Measurements from ENCODE around the gene CTPS2. TPM values are rescaled to one million over a fixed set of nuclear protein-coding genes. Genes with fewer than 3 reads are reported as not detected.
A peak's percentile ranks its signal among the peaks of the same experiment; 100 is the strongest.
"Not testable (repeated sequence)": the region's sequence is repeated elsewhere in the genome, so short reads cannot be mapped to it uniquely, and the experiment has no call there.

Gene CTPS2, protein sequence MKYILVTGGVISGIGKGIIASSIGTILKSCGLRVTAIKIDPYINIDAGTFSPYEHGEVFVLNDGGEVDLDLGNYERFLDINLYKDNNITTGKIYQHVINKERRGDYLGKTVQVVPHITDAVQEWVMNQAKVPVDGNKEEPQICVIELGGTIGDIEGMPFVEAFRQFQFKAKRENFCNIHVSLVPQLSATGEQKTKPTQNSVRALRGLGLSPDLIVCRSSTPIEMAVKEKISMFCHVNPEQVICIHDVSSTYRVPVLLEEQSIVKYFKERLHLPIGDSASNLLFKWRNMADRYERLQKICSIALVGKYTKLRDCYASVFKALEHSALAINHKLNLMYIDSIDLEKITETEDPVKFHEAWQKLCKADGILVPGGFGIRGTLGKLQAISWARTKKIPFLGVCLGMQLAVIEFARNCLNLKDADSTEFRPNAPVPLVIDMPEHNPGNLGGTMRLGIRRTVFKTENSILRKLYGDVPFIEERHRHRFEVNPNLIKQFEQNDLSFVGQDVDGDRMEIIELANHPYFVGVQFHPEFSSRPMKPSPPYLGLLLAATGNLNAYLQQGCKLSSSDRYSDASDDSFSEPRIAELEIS
- 24.5 TPM for total RNA-seq

DNA sequence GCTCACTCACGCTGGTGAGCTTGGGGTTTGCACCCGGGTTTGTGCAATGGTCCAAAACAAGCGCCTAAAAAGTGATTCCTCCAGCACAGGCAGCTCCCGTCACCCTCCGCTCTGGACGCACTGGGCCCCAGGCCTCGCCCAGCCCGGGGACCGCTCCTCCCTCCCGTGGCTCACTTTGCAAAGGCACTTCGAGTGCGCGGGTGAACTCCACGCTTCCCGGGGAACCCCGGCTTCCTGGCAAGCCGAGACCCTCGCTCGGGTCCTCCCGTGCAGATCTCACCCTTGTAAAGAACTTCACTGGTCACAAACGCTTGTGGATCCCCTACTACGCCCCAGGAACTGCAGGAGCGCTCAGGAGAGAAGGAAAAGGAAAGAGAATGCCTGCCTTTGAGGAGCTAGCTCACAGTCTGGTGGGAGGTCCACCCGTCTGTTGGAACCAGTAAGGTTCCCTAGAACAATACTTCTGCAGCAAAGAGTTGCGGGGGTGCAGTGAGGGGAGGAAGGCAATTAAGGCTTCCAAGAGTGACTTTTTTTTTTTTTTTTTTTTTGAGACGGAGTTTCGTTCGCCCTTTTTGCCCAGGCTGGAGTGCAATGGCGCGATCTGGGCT is at the start of gene CTPS2:
TSS of gene CTPS2 (minus strand) at position 122 of the 608 bp plus-strand sequence. CDS start 9,767 bp downstream, outside the sequence.
- peaks cover 0 to 4% (median 3%) of the 10 kb centered on the region in 3 donors for H3K4me1 ChIP-seq (ENCODE audit: control insufficient read depth in 3 of 3, insufficient read depth in 3 of 3, low read length in 3 of 3)
- peak within 1 kb of the TSS; percentile 79 to 85 (median 81) for H3K4me3 ChIP-seq (ENCODE audit: low read length in 3 of 3)
- H3K27ac ChIP-seq (ENCODE audit: low read depth, low read length), result peak within 1 kb of the TSS; percentile 51
- no peaks in the 10 kb centered on the region for H3K9me3 ChIP-seq (ENCODE audit: control insufficient read depth in 3 of 3, low read length in 3 of 3)
- peaks cover 0 to 13% (median 0%) of the 10 kb centered on the region in 3 donors for H3K27me3 ChIP-seq (ENCODE audit: control insufficient read depth in 3 of 3, insufficient read depth in 3 of 3, low read length in 3 of 3)
- no peaks in the 10 kb centered on the region for H3K36me3 ChIP-seq (ENCODE audit: control insufficient read depth in 3 of 3, insufficient read depth in 3 of 3, low read length in 3 of 3)
- peak within 1 kb of the TSS; percentile 80 to 86 (median 85) for H3K9ac ChIP-seq (ENCODE audit: low read depth in 1 of 3, low read length in 3 of 3)

DNA sequence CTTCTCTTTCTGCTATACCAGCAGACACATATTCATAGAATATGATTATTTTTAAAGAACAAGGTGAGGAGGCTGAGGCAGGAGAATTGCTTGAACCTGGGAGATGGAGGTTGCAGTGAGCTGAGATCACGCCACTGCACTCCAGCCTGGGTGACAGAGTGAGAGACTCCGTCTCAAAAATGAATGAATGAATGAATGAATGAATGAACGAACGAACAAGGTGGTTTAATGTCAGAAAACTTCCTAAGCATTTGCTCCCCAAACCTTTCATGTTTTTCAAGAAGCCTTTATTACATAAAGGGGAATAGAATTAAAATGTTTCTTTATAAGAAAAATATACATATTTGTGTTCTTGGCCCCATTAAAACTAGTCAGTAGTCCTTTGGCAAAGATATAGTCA is 49.0 kb upstream of the CTPS2 start:
- peaks cover 3 to 16% (median 4%) of the 10 kb centered on the region in 3 donors for H3K36me3 ChIP-seq (ENCODE audit: control insufficient read depth in 3 of 3, insufficient read depth in 3 of 3, low read length in 3 of 3)
- not testable (repeated sequence) for H3K9me3 ChIP-seq (ENCODE audit: control insufficient read depth in 3 of 3, low read length in 3 of 3); H3K27ac ChIP-seq (ENCODE audit: low read depth, low read length); H3K4me3 ChIP-seq (ENCODE audit: low read length in 3 of 3); H3K9ac ChIP-seq (ENCODE audit: low read depth in 1 of 3, low read length in 3 of 3); H3K4me1 ChIP-seq (ENCODE audit: control insufficient read depth in 3 of 3, insufficient read depth in 3 of 3, low read length in 3 of 3); H3K27me3 ChIP-seq (ENCODE audit: control insufficient read depth in 3 of 3, insufficient read depth in 3 of 3, low read length in 3 of 3)

DNA sequence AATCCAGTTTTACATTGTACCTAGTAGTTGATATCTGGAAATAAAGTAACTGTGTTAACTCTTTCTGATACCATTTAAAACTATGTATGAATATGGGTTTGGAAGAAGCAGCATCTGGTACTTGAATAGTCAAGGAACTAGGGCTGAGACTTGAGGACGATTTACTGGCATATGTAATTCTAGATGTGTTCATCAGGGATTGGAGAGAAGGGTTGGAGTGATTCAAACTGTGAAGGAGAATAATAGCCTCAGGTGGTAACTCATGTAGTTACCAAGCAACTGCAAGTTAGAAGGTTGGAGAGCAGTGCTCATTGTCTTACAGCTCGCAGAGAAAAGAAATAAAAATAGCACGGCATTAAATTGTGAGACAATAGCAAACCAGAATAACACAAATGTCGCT is 44.3 kb upstream of the CTPS2 start:
- Histone ChIP-seq H3K4me3 (ENCODE audit: low read length in 3 of 3) (no peak overlapping the region), H3K36me3 (ENCODE audit: control insufficient read depth in 3 of 3, insufficient read depth in 3 of 3, low read length in 3 of 3) (peaks cover 4 to 40% (median 16%) of the 10 kb centered on the region in 3 donors), H3K27me3 (ENCODE audit: control insufficient read depth in 3 of 3, insufficient read depth in 3 of 3, low read length in 3 of 3) (no peaks in the 10 kb centered on the region), H3K27ac (ENCODE audit: low read depth, low read length) (no peak overlapping the region), H3K4me1 (ENCODE audit: control insufficient read depth in 3 of 3, insufficient read depth in 3 of 3, low read length in 3 of 3) (no peaks in the 10 kb centered on the region), H3K9me3 (ENCODE audit: control insufficient read depth in 3 of 3, low read length in 3 of 3) (no peaks in the 10 kb centered on the region), H3K9ac (ENCODE audit: low read depth in 1 of 3, low read length in 3 of 3) (no peak overlapping the region)

DNA sequence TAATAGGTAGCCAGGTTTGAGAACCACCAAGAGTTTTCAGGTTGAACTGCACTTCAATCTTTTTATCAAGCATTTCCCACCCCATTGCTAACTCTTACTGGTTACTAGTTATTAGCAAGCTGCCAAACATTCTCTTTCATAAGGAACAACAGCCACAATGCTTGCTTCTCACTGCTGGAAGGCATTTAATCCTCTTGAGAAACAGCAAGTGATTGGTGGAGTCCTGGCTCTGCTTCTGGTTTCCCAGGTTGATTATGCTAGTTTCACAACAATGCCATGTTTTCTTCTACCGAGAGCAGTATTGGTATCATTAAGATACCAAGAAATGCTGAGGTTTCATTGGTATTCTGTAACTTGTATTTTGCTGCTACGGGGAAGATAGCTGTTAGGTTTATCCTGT is 41.5 kb upstream of the CTPS2 start:
- Histone ChIP-seq H3K36me3 (ENCODE audit: control insufficient read depth in 3 of 3, insufficient read depth in 3 of 3, low read length in 3 of 3) (peaks cover 4 to 45% (median 19%) of the 10 kb centered on the region in 3 donors), H3K27ac (ENCODE audit: low read depth, low read length) (no peak overlapping the region), H3K9me3 (ENCODE audit: control insufficient read depth in 3 of 3, low read length in 3 of 3) (no peaks in the 10 kb centered on the region)

DNA sequence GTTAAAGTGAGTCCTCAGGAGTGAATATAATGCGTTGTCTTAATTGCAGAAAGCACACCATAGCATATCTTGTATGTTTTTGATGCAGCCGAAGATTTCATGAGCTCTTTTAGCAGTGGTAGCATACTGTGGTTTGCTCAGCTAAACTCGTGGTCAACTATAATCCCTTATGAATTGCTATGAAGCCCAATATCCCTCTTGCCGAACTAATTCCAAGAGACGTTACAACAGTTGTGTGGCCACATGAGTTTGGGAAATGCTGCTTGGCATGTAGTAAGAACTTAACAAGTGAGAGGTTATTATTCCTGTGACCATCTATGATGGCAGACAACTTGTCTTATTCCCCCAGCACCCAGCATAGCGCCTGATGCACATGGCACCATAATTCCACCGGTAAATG is 37.7 kb upstream of the CTPS2 start:
- Histone ChIP-seq H3K36me3 (ENCODE audit: control insufficient read depth in 3 of 3, insufficient read depth in 3 of 3, low read length in 3 of 3) (peaks cover 2 to 48% (median 19%) of the 10 kb centered on the region in 3 donors), H3K4me3 (ENCODE audit: low read length in 3 of 3) (no peak overlapping the region), H3K27ac (ENCODE audit: low read depth, low read length) (no peak overlapping the region), H3K9ac (ENCODE audit: low read depth in 1 of 3, low read length in 3 of 3) (no peak overlapping the region), H3K27me3 (ENCODE audit: control insufficient read depth in 3 of 3, insufficient read depth in 3 of 3, low read length in 3 of 3) (no peaks in the 10 kb centered on the region), H3K4me1 (ENCODE audit: control insufficient read depth in 3 of 3, insufficient read depth in 3 of 3, low read length in 3 of 3) (no peaks in the 10 kb centered on the region), H3K9me3 (ENCODE audit: control insufficient read depth in 3 of 3, low read length in 3 of 3) (no peaks in the 10 kb centered on the region)

More for the DNA sequence above, 41.5 kb upstream of the CTPS2 start:
- Histone ChIP-seq H3K4me3 (ENCODE audit: low read length in 3 of 3) (no peak overlapping the region), H3K27me3 (ENCODE audit: control insufficient read depth in 3 of 3, insufficient read depth in 3 of 3, low read length in 3 of 3) (no peaks in the 10 kb centered on the region), H3K9ac (ENCODE audit: low read depth in 1 of 3, low read length in 3 of 3) (no peak overlapping the region), H3K4me1 (ENCODE audit: control insufficient read depth in 3 of 3, insufficient read depth in 3 of 3, low read length in 3 of 3) (no peaks in the 10 kb centered on the region)

DNA sequence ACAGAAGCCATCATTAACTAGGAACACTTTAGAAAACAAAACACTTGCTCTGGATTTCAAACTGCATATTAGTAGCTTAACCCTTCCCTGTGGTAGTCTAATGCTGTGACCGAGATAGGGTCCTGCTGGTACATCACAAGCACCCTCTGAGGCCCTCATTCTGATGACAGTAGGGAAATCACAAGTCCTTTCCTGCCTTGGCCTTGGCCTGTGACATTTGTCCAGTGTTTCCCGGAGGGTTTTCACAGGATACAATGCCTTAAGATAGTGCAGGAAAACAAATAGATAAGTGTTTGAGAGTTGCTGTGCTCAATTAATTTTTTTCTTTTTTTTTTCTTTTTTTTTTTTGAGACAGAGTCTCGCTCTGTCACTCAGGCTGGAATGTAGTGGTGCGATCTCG is 36.0 kb upstream of the CTPS2 start:
- Histone ChIP-seq H3K4me3 (ENCODE audit: low read length in 3 of 3) (no peak overlapping the region), H3K9me3 (ENCODE audit: control insufficient read depth in 3 of 3, low read length in 3 of 3) (no peaks in the 10 kb centered on the region), H3K9ac (ENCODE audit: low read depth in 1 of 3, low read length in 3 of 3) (no peak overlapping the region), H3K27ac (ENCODE audit: low read depth, low read length) (no peak overlapping the region), H3K36me3 (ENCODE audit: control insufficient read depth in 3 of 3, insufficient read depth in 3 of 3, low read length in 3 of 3) (peaks cover 11 to 50% (median 25%) of the 10 kb centered on the region in 3 donors), H3K27me3 (ENCODE audit: control insufficient read depth in 3 of 3, insufficient read depth in 3 of 3, low read length in 3 of 3) (no peaks in the 10 kb centered on the region), H3K4me1 (ENCODE audit: control insufficient read depth in 3 of 3, insufficient read depth in 3 of 3, low read length in 3 of 3) (no peaks in the 10 kb centered on the region)

GRCh38 chrX:16745659-16746058 is 33.2 kb upstream of the CTPS2 start:
- H3K27ac ChIP-seq (ENCODE audit: low read depth, low read length), result no peak overlapping the region
- H3K4me3 ChIP-seq (ENCODE audit: low read length in 3 of 3), result no peak overlapping the region
- no peak overlapping the region for H3K9ac ChIP-seq (ENCODE audit: low read depth in 1 of 3, low read length in 3 of 3)
- H3K36me3 ChIP-seq (ENCODE audit: control insufficient read depth in 3 of 3, insufficient read depth in 3 of 3, low read length in 3 of 3), result peaks cover 14 to 53% (median 27%) of the 10 kb centered on the region in 3 donors
- H3K4me1 ChIP-seq (ENCODE audit: control insufficient read depth in 3 of 3, insufficient read depth in 3 of 3, low read length in 3 of 3), result no peaks in the 10 kb centered on the region
- H3K9me3 ChIP-seq (ENCODE audit: control insufficient read depth in 3 of 3, low read length in 3 of 3), result no peaks in the 10 kb centered on the region
- no peaks in the 10 kb centered on the region for H3K27me3 ChIP-seq (ENCODE audit: control insufficient read depth in 3 of 3, insufficient read depth in 3 of 3, low read length in 3 of 3)

GRCh38 chrX:16745102-16745501 is 32.6 kb upstream of the CTPS2 start:
- Histone ChIP-seq H3K9ac (ENCODE audit: low read depth in 1 of 3, low read length in 3 of 3) (no peak overlapping the region), H3K27ac (ENCODE audit: low read depth, low read length) (no peak overlapping the region), H3K4me1 (ENCODE audit: control insufficient read depth in 3 of 3, insufficient read depth in 3 of 3, low read length in 3 of 3) (no peaks in the 10 kb centered on the region), H3K36me3 (ENCODE audit: control insufficient read depth in 3 of 3, insufficient read depth in 3 of 3, low read length in 3 of 3) (peaks cover 13 to 50% (median 23%) of the 10 kb centered on the region in 3 donors), H3K4me3 (ENCODE audit: low read length in 3 of 3) (no peak overlapping the region), H3K27me3 (ENCODE audit: control insufficient read depth in 3 of 3, insufficient read depth in 3 of 3, low read length in 3 of 3) (no peaks in the 10 kb centered on the region), H3K9me3 (ENCODE audit: control insufficient read depth in 3 of 3, low read length in 3 of 3) (no peaks in the 10 kb centered on the region)

- H3K36me3 ChIP-seq (ENCODE audit: control insufficient read depth in 3 of 3, insufficient read depth in 3 of 3, low read length in 3 of 3), result peaks cover 13 to 47% (median 23%) of the 10 kb centered on the region in 3 donors
Measured at GRCh38 chrX:16743604-16744325, 31.3 kb upstream of the CTPS2 start.

More at GRCh38 chrX:16743604-16744325, 31.3 kb upstream of the CTPS2 start:
- Histone ChIP-seq H3K4me1 (ENCODE audit: control insufficient read depth in 3 of 3, insufficient read depth in 3 of 3, low read length in 3 of 3) (no peaks in the 10 kb centered on the region), H3K4me3 (ENCODE audit: low read length in 3 of 3) (no peak overlapping the region), H3K9me3 (ENCODE audit: control insufficient read depth in 3 of 3, low read length in 3 of 3) (no peaks in the 10 kb centered on the region), H3K9ac (ENCODE audit: low read depth in 1 of 3, low read length in 3 of 3) (no peak overlapping the region), H3K27ac (ENCODE audit: low read depth, low read length) (no peak overlapping the region), H3K27me3 (ENCODE audit: control insufficient read depth in 3 of 3, insufficient read depth in 3 of 3, low read length in 3 of 3) (no peaks in the 10 kb centered on the region)
